ENCODE results near the gene OR52K2.

The OR52K2 gene

DNA sequence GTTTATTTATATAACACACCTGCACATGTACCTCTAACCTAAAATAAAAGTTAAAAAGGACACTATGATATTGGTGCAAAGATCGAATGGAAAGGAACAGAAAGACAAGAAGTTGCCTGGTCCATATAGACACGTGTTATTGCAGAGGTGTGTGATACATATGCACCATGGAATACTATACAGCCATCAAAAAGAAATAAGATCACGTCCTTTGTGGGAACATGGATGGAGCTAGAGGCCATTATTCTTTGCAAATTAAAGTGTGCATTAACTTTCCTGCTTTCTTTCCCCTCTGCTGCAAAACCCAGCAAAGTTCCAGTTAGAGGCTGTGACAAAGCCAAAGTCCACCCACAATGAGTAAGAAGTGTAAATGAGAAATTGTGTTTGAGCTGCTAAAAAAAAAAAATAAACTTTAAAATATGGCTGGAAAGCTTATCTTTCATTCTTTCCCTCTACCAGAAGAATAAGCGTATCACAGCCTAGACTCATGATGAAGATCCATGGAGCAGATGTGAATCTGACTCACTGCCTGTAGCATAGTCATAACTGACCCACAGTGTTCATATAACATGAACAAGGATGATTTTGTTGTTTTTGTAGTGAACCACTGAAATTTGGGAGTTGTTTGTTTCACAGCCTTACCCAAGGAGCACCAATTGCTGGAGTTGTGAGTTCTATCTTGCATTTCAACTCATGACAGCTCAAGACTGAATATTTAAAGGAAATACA lies 42.9 kb downstream of the OR52K2 start:
- no peak overlapping the region for H3K4me3 ChIP-seq
- TF ChIP-seq FOXP2 (optimal IDR thresholded peaks at IDR 0.05; ENCODE audit: control extremely low read depth, extremely low read length, insufficient read depth) (no peak), POLR2AphosphoS5 (IDR thresholded peaks at IDR 0.05; ENCODE audit: borderline replicate concordance, low read depth, low read length) (no peak)
- no peak for DNase-seq (ENCODE audit: low read depth, low spot score)
- H3K27ac ChIP-seq, result no peak overlapping the region
- no peak overlapping the region for H3K9ac ChIP-seq (ENCODE audit: insufficient read length)
- no peaks in the 10 kb centered on the region for H3K9me3 ChIP-seq (ENCODE audit: low read depth, low read length)
- no peaks in the 10 kb centered on the region for H3K36me3 ChIP-seq (ENCODE audit: insufficient read depth, low read length)

DNA sequence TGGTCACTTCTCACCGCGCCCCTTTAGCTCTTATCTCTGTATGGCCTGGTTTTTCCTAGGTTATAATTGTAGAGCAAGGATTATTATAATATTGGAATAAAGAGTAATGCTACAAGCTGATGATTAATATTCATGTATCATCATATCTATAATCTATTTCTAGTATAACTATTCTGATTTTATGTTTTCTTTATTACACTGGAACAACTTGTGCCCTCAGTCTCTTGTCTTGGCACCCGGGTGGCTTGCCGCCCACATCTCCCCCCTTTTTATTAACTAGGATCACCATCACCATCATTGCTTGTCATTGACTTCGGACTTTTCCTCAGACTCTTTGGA lies 44.4 kb downstream of the OR52K2 start:
- DNase-seq (ENCODE audit: low read depth, low spot score), result no peak
- Histone ChIP-seq H3K36me3 (ENCODE audit: insufficient read depth, low read length) (no peaks in the 10 kb centered on the region), H3K9me3 (ENCODE audit: low read depth, low read length) (no peaks in the 10 kb centered on the region), H3K9ac (ENCODE audit: insufficient read length) (no peak overlapping the region), H3K4me3 (no peak overlapping the region), H3K27ac (no peak overlapping the region)
- TF ChIP-seq FOXP2 (optimal IDR thresholded peaks at IDR 0.05; ENCODE audit: control extremely low read depth, extremely low read length, insufficient read depth), result no peak
- no peak for TF ChIP-seq EZH2 (IDR thresholded peaks at IDR 0.05)
- no peak for TF ChIP-seq POLR2AphosphoS5 (IDR thresholded peaks at IDR 0.05; ENCODE audit: borderline replicate concordance, low read depth, low read length)

DNA sequence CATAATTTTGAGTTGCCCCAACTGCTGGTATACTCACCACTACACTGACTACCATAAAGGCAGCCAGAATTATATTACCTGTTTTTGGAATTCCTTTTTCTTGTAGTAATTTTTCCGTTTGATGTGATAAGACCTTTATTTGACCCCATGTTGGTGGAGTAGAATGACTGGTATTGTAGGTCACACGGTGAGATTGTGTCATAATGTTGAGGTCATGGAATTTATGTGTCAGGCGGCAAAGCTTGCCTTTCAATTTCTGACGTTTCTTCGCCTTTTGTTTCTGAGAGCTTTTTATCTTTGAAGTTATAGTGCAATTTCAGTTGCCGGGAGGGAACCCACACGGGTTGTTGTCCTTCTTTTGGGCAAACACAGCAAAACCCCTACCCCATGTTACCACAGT lies 46.4 kb downstream of the OR52K2 start:
- no peak for DNase-seq (ENCODE audit: low read depth, low spot score)
- no peaks in the 10 kb centered on the region for H3K9me3 ChIP-seq (ENCODE audit: low read depth, low read length)
- TF ChIP-seq FOXP2 (optimal IDR thresholded peaks at IDR 0.05; ENCODE audit: control extremely low read depth, extremely low read length, insufficient read depth) (no peak), EZH2 (IDR thresholded peaks at IDR 0.05) (no peak), POLR2AphosphoS5 (IDR thresholded peaks at IDR 0.05; ENCODE audit: borderline replicate concordance, low read depth, low read length) (no peak)
- no peak overlapping the region for H3K27ac ChIP-seq
- no peak overlapping the region for H3K4me3 ChIP-seq
- H3K9ac ChIP-seq (ENCODE audit: insufficient read length), result no peak overlapping the region
- H3K36me3 ChIP-seq (ENCODE audit: insufficient read depth, low read length), result no peaks in the 10 kb centered on the region

DNA sequence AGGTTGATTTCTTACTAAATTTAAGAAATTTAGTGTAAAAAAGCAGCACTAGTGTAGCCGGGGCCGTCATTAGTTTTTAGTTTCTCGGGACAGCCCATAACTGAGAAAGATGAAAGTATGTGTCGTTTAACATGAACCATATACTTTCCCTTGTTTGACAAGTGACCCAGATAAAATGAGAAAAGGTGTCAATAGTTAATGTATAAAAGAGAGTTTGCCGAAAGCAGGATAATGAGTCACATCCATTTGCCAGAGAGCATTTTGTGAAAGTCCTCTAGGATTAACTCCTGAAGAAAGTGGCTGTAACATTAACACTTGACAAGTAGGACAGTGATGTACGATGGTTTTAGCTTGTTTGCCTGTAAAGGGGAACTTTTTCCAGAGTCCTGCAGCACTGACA lies 46.9 kb downstream of the OR52K2 start:
- DNase-seq (ENCODE audit: low read depth, low spot score), result no peak
- H3K9me3 ChIP-seq (ENCODE audit: low read depth, low read length), result no peaks in the 10 kb centered on the region
- TF ChIP-seq POLR2AphosphoS5 (IDR thresholded peaks at IDR 0.05; ENCODE audit: borderline replicate concordance, low read depth, low read length) (no peak), EZH2 (IDR thresholded peaks at IDR 0.05) (no peak), FOXP2 (optimal IDR thresholded peaks at IDR 0.05; ENCODE audit: control extremely low read depth, extremely low read length, insufficient read depth) (no peak)
- no peaks in the 10 kb centered on the region for H3K36me3 ChIP-seq (ENCODE audit: insufficient read depth, low read length)
- H3K27ac ChIP-seq, result no peak overlapping the region
- no peak overlapping the region for H3K9ac ChIP-seq (ENCODE audit: insufficient read length)
- H3K4me3 ChIP-seq, result no peak overlapping the region

DNA sequence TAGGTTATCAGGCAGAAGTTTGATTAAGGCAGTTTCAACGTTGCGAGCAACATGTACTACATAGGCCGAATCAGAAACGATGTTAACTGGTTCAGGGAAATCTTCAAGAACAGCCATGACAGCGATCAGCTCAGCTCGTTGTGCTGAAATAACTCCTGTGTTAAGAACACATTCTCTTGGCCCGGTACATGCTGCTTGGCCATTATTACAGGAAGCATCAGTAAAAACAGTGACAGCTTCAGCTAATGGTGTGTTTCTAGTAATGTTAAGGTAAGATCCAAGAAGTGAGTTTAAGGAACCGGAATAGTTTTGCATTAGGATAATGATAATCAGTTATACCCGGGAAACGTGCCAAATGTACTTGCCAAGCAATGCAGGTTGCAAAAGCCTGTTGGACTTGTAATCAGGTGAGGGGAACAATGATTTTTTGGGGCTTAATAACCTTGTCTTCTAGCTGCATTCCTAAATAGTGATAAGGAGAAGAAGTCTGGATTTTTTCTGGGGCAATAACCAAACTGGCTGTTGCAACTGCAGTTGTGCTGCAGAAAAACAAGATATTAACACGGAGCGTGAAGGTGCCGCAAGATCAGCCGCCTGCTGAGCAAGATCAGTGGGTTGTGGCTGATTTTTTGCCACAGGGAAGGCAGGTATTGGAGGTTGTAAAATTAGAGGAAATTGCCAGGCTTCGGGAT lies 47.6 kb downstream of the OR52K2 start:
- no peak for DNase-seq (ENCODE audit: low read depth, low spot score)
- Histone ChIP-seq H3K27ac (no peak overlapping the region), H3K36me3 (ENCODE audit: insufficient read depth, low read length) (no peaks in the 10 kb centered on the region), H3K9me3 (ENCODE audit: low read depth, low read length) (no peaks in the 10 kb centered on the region), H3K4me3 (no peak overlapping the region), H3K9ac (ENCODE audit: insufficient read length) (no peak overlapping the region)
- no peak for TF ChIP-seq POLR2AphosphoS5 (IDR thresholded peaks at IDR 0.05; ENCODE audit: borderline replicate concordance, low read depth, low read length)
- no peak for TF ChIP-seq EZH2 (IDR thresholded peaks at IDR 0.05)
- no peak for TF ChIP-seq FOXP2 (optimal IDR thresholded peaks at IDR 0.05; ENCODE audit: control extremely low read depth, extremely low read length, insufficient read depth)

All from SK-N-MC (cell line).